Liver (tissue), 9 donors: ENCODE data around the gene GPR25. TPM values are rescaled to one million over a fixed set of nuclear protein-coding genes. Genes with fewer than 3 reads are reported as not detected.

Experiments
- DNase-seq: peaks from one replicate; pipeline ENCODE4 v3.0.0-alpha.2; 2017; ENCODE audit warnings: low spot score
- H3K27ac ChIP-seq, 2 donors: one replicate each; pipeline ENCODE4 v1.7.0; 2013; ENCODE audit warnings: inconsistent platforms in 2 of 2, low read length in 2 of 2, control low read depth in 1 of 2, low read depth in 1 of 2, mild to moderate bottlenecking in 1 of 2
- H3K27me3 ChIP-seq, 4 donors: one replicate each; pipeline versions ENCODE4 v1.6.1 to v1.7.0; 2013; ENCODE audit warnings: low read length in 3 of 4, inconsistent platforms in 1 of 4, mild to moderate bottlenecking in 1 of 4, moderate library complexity in 1 of 4; ENCODE audit not compliant: control insufficient read depth in 4 of 4, insufficient read depth in 4 of 4
- H3K36me3 ChIP-seq, 4 donors: one replicate each; pipeline versions ENCODE4 v1.6.1 to v1.7.0; 2013; ENCODE audit warnings: low read length in 3 of 4, mild to moderate bottlenecking in 3 of 4, low read depth in 1 of 4, moderate library complexity in 1 of 4; ENCODE audit not compliant: control insufficient read depth in 4 of 4, insufficient read depth in 3 of 4
- H3K4me1 ChIP-seq, 4 donors: one replicate each; pipeline versions ENCODE4 v1.6.1 to v1.7.0; 2013; ENCODE audit warnings: low read length in 3 of 4, mild to moderate bottlenecking in 3 of 4, moderate library complexity in 1 of 4; ENCODE audit not compliant: control insufficient read depth in 4 of 4, insufficient read depth in 4 of 4
- H3K4me3 ChIP-seq, 3 donors: one replicate each; pipeline versions ENCODE4 v1.6.1 to v1.7.0; 2013; ENCODE audit warnings: low read length in 3 of 3, control low read depth in 1 of 3, low read depth in 1 of 3, mild to moderate bottlenecking in 1 of 3
- H3K9ac ChIP-seq, 2 donors: one replicate each; pipeline ENCODE4 v1.7.0; 2013; ENCODE audit warnings: low read length in 2 of 2, mild to moderate bottlenecking in 2 of 2, moderate library complexity in 2 of 2, control low read depth in 1 of 2, low read depth in 1 of 2
- H3K9me3 ChIP-seq, 4 donors: one replicate each; pipeline versions ENCODE4 v1.6.1 to v1.7.0; 2013; ENCODE audit warnings: low read length in 3 of 4; ENCODE audit not compliant: control insufficient read depth in 4 of 4
- ATF3 ChIP-seq: IDR thresholded peaks from 2 replicates; pipeline ENCODE4 v1.6.1; 2016; ENCODE audit warnings: antibody characterized with exemption
- EGR1 ChIP-seq, 2 donors: IDR thresholded peaks; 2 replicates each; pipeline ENCODE4 v1.6.1; 2016 to 2018; ENCODE audit warnings: antibody characterized with exemption in 2 of 2, low read depth in 2 of 2
- FOXA1 ChIP-seq: IDR thresholded peaks from 2 replicates; pipeline ENCODE4 v1.6.1; 2016; ENCODE audit warnings: antibody characterized with exemption
- GABPA ChIP-seq, 2 donors: IDR thresholded peaks in 1 of 2; conservative IDR thresholded peaks in 1 of 2; 2 replicates each; pipeline ENCODE4 v1.6.1; 2016; ENCODE audit warnings: antibody characterized with exemption in 2 of 2, mild to moderate bottlenecking in 1 of 2, moderate library complexity in 1 of 2
- HNF4A ChIP-seq, 2 donors: conservative IDR thresholded peaks; 2 replicates each; pipeline ENCODE4 v1.6.1; 2016; ENCODE audit warnings: antibody characterized with exemption in 2 of 2, mild to moderate bottlenecking in 2 of 2
- HNF4G ChIP-seq: IDR thresholded peaks from 2 replicates; pipeline ENCODE4 v1.6.1; 2016; ENCODE audit warnings: antibody characterized with exemption
- JUND ChIP-seq, 2 donors: IDR thresholded peaks; 2 replicates each; pipeline ENCODE4 v1.6.1; 2016; ENCODE audit warnings: antibody characterized with exemption in 2 of 2
- MAX ChIP-seq: IDR thresholded peaks from 2 replicates; pipeline ENCODE4 v1.6.1; 2016; ENCODE audit warnings: antibody characterized with exemption
- RAD21 ChIP-seq, 2 donors: IDR thresholded peaks; 2 replicates each; pipeline ENCODE4 v1.6.1; 2016; ENCODE audit warnings: antibody characterized with exemption in 2 of 2, mild to moderate bottlenecking in 2 of 2
- RXRA ChIP-seq, 2 donors: IDR thresholded peaks; 2 replicates each; pipeline ENCODE4 v1.6.1; 2017 to 2018; ENCODE audit warnings: antibody characterized with exemption in 2 of 2, mild to moderate bottlenecking in 1 of 2
- TAF1 ChIP-seq: conservative IDR thresholded peaks from 2 replicates; pipeline ENCODE4 v1.6.1; 2016; ENCODE audit warnings: antibody characterized with exemption, mild to moderate bottlenecking
- WGBS: extraction: QIAGEN DNeasy Blood & Tissue Kit; methylation state at CpG from one replicate; pipeline ENCODE4 v1.1.7; 2013; 5-methylcytosine and 5-hydroxymethylcytosine counted together
- polyA plus RNA-seq, 2 donors: library from polyadenylated mRNA; stranded (reverse) in 1 of 2; unstranded in 1 of 2; fragments of 200-250 nt in 1 of 2; fragments of >200 nt in 1 of 2; fragmentation: Nextera tagmentation in 1 of 2; extraction: Ambion mirVana in 1 of 2; gene quantifications; one replicate each; pipeline versions ENCODE4 v1.2.1 to v1.2.3, GENCODE V29; 2013 to 2015
- total RNA-seq, 2 donors: library from RNA; depleted of rRNA; stranded (reverse); fragments of >200 nt; gene quantifications; one replicate each; pipeline ENCODE4 v1.2.3, GENCODE V29; 2014
- TF ChIP-seq, protein P1 (sequence below): fragments of 150-350 bp; IDR thresholded peaks from 2 replicates; pipeline ENCODE4 v1.5.1; 2017; ENCODE audit warnings: improper control_type of control experiment, low read depth, low read length; ENCODE audit not compliant: missing input control
- TF ChIP-seq, protein P2 (sequence below): IDR thresholded peaks from 2 replicates; pipeline ENCODE4 v1.6.1; 2016; ENCODE audit warnings: antibody characterized with exemption, mild to moderate bottlenecking
- TF ChIP-seq, protein P3 (sequence below): IDR thresholded peaks from 2 replicates; pipeline ENCODE4 v1.6.1; 2016; ENCODE audit warnings: antibody characterized with exemption
- donor health status: healthy.
- donor health status: healthy.
- donor health status: healthy.
- donor health status: healthy.
- donor health status: healthy.

The GPR25 gene
- total and polyA plus RNA-seq, 4 donors: 0.08 to 0.13 TPM; not detected in 2

DNA sequence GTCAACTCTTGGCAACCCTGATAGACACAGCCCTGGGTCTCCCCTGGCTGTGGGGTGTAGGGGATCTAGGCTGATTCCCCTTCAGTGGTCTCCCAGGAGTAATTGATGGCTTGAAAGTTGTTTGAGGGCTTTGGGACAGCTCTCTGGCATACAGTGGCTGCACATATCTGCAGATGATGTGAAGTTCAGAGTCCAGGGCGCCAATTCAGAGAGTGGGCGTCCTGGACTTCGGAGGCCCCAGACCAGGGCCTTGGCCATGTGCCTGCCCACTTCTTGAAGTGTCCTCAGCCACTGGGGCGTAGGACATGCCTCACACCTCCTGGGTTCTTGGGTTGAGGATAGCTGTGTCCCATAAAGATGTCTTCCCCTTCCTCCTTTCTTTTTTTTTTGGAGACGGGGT is 24.5 kb downstream of the GPR25 start:
- Histone ChIP-seq H3K27ac (no peak overlapping the region), H3K36me3 (no peaks in the 10 kb centered on the region), H3K9me3 (no peaks in the 10 kb centered on the region), H3K9ac (no peak overlapping the region), H3K27me3 (no peaks in the 10 kb centered on the region), H3K4me1 (peaks cover 0 to 11% (median 7%) of the 10 kb centered on the region in 4 donors), H3K4me3 (no peak overlapping the region)
- no peak for DNase-seq
- 85% methylated on average over 5 of the region's 5 CpGs for WGBS
- TF ChIP-seq RXRA (IDR thresholded peaks at IDR 0.05): no peak
- no peak for TF ChIP-seq GABPA (IDR thresholded peaks at IDR 0.05 in 1 of 2, conservative IDR thresholded peaks at IDR 0.05 in 1 of 2)
- TF ChIP-seq EGR1 (IDR thresholded peaks at IDR 0.05; ENCODE audit: low read depth in 2 of 2): no peak
- TF ChIP-seq, protein P1, sequence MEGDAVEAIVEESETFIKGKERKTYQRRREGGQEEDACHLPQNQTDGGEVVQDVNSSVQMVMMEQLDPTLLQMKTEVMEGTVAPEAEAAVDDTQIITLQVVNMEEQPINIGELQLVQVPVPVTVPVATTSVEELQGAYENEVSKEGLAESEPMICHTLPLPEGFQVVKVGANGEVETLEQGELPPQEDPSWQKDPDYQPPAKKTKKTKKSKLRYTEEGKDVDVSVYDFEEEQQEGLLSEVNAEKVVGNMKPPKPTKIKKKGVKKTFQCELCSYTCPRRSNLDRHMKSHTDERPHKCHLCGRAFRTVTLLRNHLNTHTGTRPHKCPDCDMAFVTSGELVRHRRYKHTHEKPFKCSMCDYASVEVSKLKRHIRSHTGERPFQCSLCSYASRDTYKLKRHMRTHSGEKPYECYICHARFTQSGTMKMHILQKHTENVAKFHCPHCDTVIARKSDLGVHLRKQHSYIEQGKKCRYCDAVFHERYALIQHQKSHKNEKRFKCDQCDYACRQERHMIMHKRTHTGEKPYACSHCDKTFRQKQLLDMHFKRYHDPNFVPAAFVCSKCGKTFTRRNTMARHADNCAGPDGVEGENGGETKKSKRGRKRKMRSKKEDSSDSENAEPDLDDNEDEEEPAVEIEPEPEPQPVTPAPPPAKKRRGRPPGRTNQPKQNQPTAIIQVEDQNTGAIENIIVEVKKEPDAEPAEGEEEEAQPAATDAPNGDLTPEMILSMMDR: no peak
- TF ChIP-seq, protein P2, sequence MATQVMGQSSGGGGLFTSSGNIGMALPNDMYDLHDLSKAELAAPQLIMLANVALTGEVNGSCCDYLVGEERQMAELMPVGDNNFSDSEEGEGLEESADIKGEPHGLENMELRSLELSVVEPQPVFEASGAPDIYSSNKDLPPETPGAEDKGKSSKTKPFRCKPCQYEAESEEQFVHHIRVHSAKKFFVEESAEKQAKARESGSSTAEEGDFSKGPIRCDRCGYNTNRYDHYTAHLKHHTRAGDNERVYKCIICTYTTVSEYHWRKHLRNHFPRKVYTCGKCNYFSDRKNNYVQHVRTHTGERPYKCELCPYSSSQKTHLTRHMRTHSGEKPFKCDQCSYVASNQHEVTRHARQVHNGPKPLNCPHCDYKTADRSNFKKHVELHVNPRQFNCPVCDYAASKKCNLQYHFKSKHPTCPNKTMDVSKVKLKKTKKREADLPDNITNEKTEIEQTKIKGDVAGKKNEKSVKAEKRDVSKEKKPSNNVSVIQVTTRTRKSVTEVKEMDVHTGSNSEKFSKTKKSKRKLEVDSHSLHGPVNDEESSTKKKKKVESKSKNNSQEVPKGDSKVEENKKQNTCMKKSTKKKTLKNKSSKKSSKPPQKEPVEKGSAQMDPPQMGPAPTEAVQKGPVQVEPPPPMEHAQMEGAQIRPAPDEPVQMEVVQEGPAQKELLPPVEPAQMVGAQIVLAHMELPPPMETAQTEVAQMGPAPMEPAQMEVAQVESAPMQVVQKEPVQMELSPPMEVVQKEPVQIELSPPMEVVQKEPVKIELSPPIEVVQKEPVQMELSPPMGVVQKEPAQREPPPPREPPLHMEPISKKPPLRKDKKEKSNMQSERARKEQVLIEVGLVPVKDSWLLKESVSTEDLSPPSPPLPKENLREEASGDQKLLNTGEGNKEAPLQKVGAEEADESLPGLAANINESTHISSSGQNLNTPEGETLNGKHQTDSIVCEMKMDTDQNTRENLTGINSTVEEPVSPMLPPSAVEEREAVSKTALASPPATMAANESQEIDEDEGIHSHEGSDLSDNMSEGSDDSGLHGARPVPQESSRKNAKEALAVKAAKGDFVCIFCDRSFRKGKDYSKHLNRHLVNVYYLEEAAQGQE: no peak
- TF ChIP-seq, protein P3, sequence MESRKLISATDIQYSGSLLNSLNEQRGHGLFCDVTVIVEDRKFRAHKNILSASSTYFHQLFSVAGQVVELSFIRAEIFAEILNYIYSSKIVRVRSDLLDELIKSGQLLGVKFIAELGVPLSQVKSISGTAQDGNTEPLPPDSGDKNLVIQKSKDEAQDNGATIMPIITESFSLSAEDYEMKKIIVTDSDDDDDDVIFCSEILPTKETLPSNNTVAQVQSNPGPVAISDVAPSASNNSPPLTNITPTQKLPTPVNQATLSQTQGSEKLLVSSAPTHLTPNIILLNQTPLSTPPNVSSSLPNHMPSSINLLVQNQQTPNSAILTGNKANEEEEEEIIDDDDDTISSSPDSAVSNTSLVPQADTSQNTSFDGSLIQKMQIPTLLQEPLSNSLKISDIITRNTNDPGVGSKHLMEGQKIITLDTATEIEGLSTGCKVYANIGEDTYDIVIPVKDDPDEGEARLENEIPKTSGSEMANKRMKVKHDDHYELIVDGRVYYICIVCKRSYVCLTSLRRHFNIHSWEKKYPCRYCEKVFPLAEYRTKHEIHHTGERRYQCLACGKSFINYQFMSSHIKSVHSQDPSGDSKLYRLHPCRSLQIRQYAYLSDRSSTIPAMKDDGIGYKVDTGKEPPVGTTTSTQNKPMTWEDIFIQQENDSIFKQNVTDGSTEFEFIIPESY: no peak
- no peak for TF ChIP-seq FOXA1
- TF ChIP-seq ATF3: no peak
- TF ChIP-seq JUND (IDR thresholded peaks at IDR 0.05): no peak
- no peak for TF ChIP-seq HNF4G
- TF ChIP-seq RAD21 (IDR thresholded peaks at IDR 0.05): no peak
- no peak for TF ChIP-seq MAX
- TF ChIP-seq HNF4A (conservative IDR thresholded peaks at IDR 0.05): no peak

- no peaks in the 10 kb centered on the region for H3K36me3 ChIP-seq
- H3K27me3 ChIP-seq: no peaks in the 10 kb centered on the region
- no peak overlapping the region for H3K4me3 ChIP-seq
- no peak overlapping the region for H3K27ac ChIP-seq
- peaks cover 0 to 11% (median 7%) of the 10 kb centered on the region in 4 donors for H3K4me1 ChIP-seq
- no peak for DNase-seq
- no peaks in the 10 kb centered on the region for H3K9me3 ChIP-seq
- no peak for TF ChIP-seq TAF1
- TF ChIP-seq GABPA (IDR thresholded peaks at IDR 0.05 in 1 of 2, conservative IDR thresholded peaks at IDR 0.05 in 1 of 2): no peak
- no peak for TF ChIP-seq ATF3
- TF ChIP-seq, protein P2: no peak
- TF ChIP-seq RAD21 (IDR thresholded peaks at IDR 0.05): no peak
- TF ChIP-seq MAX: no peak
- no peak for TF ChIP-seq JUND (IDR thresholded peaks at IDR 0.05)
- TF ChIP-seq EGR1 (IDR thresholded peaks at IDR 0.05; ENCODE audit: low read depth in 2 of 2): no peak
- 70% methylated on average over 3 of the region's 3 CpGs for WGBS
- no peak overlapping the region for H3K9ac ChIP-seq
Observed at GRCh38 chr1:200899015-200899386, 26.2 kb downstream of the GPR25 start.
